Stomach (tissue), 4 donors: ENCODE data around the gene VANGL1.

Experiments
- CTCF ChIP-seq, 7 experiments: fragments of 450-650 bp in 4 of 7; fragments of 200-600 bp in 3 of 7; sonication (generic) in 3 of 7; IDR thresholded peaks; one replicate each; pipeline ENCODE4 v1.5.1; 2016 to 2019; ENCODE audit warnings: antibody characterized with exemption in 7 of 7, control low read depth in 2 of 7, mild to moderate bottlenecking in 1 of 7
- POLR2AphosphoS5 ChIP-seq, 3 donors: sonication (generic); formaldehyde crosslinking; IDR thresholded peaks; one replicate each; pipeline ENCODE4 v1.6.1; 2016; ENCODE audit warnings: antibody characterized with exemption in 3 of 3

DNA sequence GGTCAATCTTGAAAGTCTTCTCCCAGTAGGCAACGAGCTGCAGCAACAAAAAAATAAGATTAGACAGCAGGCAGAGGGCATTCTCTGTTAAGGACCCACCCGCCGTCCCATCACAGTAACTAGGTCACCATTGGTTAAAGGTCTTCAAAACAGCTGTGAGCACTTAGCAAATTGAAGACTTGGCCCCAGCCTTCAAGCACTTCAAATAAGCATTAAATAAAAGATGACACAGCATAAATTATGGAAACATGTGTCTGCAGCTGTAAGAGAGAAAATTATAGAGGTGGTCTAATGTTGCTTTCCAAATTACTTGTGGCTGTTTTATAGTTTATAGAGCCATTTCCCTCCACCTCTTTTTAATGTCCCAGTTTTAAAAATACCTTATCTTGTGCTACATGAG lies 61.2 kb downstream of the VANGL1 start:
- TF ChIP-seq CTCF (IDR thresholded peaks at IDR 0.05) (no peak), POLR2AphosphoS5 (IDR thresholded peaks at IDR 0.05) (no peak)
